EH (cell line): Measurements from ENCODE around the gene MEX3D.
A peak's percentile ranks its signal among the peaks of the same experiment; 100 is the strongest.
"Not testable (repeated sequence)": the region's sequence is repeated elsewhere in the genome, so short reads cannot be mapped to it uniquely, and the experiment has no call there.

Experiments used
- DNase-seq: peaks from one replicate; pipeline ENCODE4 v3.0.0-alpha.2; 2015; ENCODE audit warnings: low read depth

Gene MEX3D

DNA sequence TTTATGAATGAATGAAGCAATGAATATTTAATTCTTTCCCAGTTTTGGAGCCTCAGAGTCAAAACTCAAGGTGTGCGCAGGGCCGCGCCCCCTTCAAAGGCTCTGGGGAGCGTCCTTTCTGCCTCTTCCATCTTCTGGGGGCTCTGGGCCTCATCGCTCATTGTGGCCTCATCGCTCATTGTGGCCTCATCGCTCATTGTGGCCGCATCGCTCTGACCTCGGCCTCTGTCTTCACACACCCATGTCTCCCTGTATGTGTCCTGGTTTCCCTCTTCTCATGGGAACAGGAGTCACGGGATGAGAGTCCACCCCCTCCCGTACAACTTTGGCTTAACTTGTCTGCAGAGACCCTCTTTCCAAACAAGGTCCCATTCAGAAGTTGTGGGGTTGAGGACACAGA, 3.2 kb upstream of the MEX3D start:
- no peak for DNase-seq

DNA sequence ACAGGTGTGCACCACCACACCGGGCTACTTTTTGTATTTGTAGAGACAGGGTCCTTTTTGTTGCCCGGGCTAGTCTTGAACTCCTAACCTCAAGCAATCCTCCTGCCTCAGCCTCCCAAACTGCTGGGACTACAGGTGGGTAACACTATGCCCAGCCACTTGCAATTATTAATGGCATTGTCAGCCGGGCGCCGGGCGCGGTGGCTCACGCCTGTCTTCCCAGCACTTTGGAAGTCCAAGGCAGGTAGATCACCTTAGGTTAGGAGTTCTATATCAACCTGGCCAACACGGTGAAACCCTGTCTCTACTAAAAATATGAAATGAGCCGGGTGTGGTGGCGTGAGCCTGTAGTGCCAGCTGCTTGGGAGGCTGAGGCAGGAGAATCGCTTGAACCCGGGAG, 2.7 kb upstream of the MEX3D start:
- no peak for DNase-seq

DNA sequence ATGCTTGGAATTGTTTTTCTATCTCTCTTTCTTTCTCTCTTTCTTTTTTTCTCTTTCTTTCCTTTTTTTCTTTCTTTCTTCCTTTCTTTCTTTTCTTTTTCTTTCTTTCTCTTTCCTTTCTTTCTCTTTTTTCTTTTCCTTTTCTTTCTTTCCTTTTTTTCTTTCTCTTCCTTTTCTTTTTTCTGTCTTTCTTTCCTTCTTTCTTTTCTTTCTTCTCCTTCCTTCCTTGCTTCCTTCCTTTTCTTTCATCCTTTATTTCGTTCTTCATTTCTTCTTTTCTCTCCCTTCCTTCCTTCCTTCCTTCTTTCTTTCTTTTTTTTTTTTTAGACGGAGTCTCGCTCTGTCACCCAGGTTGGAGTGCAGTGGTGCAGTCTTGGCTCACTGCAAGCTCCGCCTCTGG, 1.9 kb upstream of the MEX3D start:
- DNase-seq, result no peak

DNA sequence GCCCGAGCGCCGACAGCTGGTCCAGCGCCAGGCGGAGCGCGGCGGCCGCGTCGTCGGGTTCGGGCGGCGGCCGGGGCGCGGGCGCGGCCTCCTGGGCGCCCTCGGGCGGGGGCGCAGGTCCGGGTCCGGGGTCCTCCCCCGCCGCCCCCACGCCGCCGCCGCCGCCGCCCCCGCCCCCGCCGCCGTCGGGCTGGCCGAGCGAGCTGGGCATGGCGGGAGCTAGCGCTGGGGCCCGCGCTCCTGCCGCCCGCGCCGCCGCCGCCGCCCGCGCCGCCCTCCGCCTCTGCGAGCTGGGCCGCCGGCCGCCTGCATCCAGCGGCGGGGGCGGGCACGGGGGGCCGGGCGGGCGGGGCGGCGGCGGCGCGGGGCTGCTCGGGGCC, 287 bp downstream of the MEX3D start:
- no peak for DNase-seq

DNA sequence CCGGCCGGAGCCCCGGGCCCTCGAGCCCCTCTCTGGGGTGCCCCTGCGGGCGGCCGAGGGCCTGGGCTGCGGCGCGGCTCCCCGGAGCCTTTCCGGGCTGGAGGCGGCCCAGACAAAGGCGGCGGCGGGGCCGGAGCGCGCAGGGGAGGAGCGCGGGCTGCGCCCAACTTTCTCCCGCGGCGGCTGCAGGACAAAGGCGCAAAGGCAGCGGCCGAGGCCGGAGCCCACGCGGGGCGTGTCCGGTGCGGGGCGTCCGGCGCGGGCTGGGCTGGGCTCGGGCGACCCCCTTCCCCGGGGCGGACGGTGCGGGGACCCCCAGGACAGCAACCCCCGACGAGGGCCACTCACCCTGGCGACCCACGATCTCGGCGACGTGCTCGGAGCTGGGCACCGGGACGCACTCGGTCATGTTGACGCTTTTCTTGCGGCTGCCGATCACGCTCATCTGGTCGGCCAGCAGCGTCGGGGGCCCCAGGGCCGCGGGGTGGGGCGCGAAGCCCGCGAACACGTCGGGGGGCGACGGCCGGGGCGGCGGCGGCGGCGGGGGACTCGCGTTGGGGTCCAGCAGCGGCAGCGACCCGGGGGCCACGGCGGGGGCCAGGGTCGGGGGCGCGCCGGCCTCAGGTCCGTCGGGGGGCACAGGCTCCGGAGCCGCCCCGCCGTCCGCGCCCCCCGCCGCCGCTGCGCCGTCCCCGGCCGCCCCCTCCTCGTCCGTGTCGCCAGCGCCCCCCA, 843 bp downstream of the MEX3D start:
- DNase-seq, result no peak

DNA sequence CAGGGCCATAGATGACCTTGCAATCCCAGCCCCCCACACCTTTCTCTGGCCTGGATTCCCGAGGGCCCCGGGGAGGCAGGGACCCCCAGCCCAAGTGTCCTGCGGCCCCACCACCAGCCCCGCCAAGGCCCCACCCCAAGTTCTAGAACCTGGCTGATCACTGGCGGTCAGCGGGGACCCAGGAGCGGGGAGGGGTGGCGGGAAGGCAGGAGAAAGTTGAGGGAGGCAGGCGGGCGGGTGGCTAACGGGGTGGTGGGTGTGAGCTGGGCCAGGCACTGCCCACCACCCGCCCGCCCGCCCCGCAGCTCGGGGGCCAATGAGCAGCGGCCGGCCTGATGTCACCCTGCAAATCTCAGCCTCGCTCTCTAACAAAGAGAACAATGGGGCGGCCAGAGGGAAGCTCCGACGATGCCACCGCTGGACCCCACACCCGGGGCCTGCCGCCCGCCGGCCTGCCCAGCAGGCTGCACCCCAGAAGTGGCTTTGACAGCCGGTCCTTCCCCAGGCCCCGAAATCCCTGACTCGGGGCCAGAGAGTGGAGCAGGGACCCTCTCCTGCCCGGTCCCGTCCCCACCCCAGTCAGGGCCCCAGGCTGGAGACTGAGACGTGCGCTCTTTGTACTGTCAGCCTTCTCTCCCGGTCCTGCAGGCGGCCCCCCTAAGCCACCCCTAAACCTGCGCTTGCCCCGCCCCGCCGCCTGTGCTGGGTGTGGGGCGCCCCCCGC, 1.6 kb downstream of the MEX3D start:
- DNase-seq, result peak; percentile 89

DNA sequence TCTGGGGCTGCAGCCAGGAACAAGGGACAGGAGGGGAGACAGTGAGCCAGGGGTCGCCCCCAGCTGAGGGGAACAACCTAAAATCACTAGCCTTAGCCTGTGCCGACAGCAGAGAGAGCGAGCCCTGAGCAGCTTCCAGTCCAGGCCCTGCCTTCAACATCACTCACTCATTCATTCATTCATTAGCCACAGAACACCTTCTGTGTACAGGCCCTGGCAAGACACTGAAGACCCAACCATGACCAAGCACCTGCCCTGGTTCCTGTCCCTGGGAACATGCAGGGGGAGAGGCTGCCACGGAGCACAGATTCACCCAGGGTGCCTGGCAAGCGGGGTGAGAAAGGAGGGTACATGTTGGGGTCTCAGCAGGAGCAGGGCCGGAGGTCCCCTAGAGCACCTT, 4.9 kb downstream of the MEX3D start:
- DNase-seq, result no peak

DNA sequence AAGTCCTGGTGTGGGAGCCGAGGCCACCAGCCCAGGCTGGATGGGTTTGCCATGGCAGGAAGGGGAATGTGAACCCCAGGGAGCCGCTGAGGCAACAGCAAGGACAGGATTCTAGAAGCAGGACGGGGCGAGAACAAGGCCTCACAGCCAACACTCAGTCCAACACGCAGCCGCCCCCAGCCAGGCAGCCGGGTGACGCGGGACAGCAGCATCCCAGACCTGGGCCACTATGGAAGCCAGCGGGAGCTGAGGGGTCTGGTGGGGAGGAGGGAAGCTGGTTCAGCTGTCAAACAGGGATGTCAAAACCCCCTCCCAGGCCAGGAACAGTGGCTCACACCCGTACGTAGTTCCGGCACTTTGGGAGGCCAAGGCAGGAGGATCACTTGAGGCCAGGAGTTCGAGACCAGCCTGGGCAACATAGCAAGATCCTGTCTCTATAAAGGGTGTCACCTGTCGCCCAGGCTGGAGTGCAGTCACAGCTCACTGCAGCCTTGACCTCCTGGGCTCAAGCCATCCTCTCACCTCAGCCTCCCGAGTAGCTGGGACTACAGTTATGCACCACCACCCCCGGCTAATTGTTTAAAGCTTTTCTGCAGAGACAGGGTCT, 6.8 kb downstream of the MEX3D start:
- DNase-seq, result no peak

DNA sequence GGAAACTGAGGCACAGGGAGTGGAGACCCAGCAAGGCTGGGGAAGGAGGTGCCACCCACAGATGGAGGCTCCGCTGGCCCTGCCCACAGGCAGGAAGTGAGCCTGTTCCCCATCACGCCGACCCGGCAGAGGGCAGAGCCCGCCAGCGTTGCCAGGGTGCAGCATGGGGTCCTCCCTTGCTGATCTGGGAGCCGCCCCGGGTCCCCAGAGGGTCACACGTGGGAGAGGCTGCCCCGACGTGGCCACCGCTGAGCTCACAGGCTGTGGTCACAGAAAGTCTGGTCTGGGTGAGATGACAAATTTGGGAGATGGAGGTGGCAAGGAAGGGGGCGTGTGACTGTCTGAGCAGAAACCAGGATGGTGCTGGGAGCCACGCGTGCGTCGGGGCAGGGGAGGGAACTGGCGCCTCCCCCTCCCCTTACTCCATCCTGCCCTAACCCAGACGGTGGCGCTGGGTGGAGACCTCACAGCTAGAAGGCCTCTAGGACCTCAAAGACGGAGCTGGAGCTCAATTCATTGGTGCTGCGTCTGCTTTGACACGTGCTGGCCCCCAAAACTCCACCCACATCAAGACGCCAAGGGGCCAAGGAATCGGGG, 7.7 kb downstream of the MEX3D start:
- no peak for DNase-seq

DNA sequence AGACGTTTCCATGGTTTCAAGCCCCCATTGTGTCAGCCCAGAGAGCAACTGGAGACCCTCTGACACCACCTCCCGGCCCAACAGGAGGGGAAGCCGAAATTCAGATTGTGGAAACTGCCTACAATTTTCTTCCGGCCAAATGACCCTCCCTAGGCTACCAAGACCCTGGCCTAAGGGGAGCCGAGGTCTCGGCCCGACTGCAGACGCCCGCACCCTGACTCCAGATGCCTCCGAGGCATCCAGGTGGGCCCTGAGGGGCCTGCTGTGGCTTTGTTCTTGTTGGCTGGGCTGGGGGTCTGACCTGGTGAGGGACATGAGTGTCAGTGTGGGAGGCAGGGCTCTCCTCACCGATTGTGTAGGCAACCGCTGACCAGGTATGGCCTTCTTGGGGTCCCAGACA, 9.6 kb downstream of the MEX3D start:
- no peak for DNase-seq

DNA sequence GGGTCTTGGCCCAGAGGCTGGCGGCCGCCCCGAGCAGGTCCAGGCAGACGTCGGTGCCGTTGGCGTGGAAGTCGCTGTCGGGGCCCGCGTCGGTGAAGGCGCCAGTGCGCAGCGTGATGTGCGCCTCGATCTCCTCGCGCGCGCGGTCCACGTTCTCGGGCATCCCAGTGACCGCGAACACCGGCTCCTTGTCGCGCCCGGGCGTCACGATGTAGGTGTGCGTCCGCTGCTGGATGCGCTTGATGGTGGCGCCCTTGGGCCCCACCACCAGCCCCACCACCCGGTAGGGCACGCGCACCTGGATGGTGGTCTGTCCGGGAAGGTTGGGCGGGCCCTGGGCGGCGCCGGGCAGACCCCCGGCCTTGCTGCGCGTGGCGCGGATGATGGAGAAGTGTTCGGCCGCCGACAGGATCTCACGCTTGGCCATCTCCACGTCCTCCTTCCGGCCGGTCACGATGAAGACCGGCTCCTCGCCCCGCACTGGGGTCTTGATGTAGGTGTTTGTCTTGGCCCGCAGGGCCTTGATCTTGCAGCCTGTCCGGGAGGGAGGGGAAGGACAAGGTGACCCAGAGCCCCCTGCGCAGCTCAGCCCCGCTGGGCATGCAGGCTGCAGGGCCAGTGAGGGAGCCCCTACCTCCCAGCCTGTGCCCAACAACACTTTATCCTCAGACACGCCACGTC, 11.6 kb downstream of the MEX3D start:
- no peak for DNase-seq

DNA sequence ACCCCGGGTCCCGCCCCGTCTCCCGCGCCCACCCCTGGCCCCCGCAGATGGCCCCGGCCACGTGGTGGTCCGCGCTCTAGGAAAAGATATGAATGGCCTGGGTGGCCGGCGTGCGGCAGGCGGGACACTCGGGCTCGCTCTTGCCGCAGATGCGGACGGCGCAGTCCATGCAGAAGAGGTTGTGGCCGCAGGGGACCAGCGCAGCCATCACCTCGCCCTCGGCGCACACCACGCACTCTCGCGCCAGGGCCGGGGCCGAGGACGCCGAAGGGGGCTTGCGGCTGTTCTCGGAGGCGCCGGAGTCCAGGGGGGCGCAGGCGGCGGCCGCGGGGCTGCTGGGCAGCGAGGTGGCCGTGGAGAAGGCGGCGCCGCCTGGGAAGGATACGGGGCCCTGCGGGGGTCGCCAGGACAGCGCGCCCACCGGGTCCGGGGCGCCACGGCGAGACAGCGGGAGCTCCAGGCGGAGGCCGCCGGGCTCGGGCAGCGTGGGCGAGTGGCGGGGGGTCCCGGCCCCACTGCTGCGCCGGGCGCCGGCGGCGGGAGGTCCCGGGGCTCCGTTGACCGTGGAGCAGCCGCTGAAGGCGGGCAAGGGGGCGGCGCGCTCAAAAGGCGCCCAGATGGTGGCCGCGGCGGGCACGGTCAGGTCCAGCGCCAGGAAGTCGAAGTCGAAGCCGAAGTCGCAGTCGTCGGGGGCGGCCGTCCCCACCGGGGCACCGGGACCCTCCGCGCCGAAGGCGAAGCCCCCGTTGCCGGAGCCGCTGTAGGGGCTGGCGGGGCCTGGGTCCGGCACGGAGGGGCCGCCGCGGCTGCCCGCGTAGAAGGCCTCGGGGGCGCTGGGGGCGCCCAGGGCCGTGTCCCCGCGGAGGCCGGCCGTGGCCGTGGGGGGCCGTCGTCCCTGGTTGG, 12.4 kb downstream of the MEX3D start:
- DNase-seq, result no peak

DNA sequence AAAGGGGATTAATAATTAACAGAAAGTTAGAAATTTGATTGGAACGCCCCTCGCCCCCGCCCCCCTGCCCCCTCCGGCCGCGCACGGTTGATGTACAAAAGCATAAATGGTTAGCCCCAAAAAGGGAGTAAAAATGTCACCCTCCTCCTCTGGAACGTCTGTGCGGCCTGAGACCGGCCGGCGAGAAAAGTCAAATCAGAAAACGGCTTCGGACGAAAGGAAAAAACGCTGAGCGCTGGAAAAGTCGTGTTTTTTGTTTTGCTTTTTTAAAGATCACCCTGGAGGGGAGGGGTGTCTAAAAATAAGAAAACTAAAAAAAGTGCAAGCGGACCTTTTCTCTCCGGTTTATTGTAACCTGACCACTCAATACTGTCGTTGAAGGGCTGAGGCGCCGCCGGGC, 13.2 kb downstream of the MEX3D start:
- DNase-seq, result no peak

DNA sequence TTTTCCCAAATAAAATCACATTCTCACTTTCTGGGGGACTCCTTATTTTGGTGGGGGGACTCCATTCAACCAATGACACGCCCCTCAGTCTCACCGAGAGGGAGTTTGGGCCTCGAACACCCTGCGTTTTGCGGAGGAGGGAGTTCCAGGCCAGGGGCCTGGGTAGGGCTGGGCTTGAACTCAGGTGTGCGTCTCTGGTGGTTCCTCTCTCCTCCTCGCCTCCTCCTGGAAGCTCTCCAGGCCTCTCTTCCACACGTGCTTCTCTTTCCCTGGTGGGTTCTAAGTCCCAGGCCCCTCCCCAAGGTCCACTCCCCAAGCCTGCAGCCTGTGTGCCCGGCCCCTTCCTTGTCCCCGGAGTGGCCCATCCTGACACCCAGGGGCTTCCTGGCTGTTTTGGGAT, 14.7 kb downstream of the MEX3D start:
- no peak for DNase-seq

DNA sequence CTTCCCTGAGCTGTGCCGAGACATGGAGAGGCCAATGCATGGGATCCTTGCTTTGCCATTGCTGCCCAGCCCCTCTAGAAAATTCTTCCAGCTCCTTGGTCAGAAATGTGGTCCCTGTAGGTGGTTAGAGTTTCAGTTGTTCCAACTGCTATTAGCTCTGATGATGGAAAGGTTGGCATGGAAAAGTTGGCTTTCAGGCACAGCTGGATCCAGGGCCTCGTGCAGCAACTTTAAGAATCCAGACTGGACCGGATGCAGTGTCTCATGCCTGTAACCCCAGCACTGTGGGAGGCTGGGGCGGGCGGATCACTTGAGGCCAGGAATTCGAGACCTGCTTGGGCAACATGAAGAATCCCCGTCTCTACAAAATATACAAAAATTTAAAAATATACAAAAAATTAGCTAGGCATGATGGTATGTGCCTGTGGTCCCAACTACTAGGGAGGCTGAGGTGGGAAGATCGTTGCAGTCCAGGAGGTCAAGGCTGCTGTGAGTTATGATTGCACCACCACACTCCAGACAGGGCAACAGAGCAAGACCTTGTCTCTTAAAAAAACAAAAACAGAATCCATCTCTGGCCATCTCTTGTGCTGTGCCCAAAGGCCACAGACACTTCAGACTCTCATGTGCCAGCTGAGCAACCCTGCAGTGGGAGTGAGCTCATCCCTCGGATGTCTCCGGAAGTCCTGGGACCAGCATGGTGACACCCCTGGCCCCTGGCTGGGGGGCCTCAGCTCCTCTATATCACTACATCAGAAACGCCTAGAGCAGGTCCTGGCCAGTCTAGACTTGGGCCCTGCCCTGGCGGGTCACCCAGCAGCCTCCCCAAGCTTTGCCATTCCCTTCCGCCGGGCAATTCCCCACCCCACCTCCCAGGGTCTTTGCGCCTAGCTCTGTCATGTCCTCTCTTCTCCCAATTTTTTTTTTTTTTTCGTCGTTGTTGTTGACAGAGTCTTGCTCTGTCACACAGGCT, 16.8 kb downstream of the MEX3D start:
- peak; percentile 9 for DNase-seq

DNA sequence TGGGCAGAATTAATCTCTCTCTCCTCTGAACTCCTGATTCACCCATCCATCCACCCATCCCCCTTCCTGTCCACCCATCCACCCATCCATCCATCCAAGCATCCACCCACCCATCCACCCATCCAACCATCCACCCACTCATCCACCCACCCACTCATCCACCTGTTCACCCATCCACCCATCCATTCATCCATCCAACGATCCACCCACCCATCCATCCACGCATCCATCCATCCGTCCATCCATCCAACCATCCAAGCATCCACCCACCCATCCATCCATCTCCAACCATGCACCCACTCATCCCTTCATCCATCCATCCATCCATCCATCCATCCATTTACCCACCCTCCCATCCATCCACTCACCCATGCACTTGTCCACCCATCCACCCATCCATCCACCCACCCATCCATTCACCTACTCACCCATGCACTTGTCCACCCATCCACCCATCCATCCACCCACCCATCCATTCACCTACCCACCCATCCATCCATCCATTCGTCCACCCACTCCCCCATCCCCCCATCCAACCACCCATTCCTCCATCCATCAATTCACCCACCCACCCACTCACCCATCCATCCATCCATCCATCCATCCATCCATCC, 18.7 kb downstream of the MEX3D start:
- no peak for DNase-seq

DNA sequence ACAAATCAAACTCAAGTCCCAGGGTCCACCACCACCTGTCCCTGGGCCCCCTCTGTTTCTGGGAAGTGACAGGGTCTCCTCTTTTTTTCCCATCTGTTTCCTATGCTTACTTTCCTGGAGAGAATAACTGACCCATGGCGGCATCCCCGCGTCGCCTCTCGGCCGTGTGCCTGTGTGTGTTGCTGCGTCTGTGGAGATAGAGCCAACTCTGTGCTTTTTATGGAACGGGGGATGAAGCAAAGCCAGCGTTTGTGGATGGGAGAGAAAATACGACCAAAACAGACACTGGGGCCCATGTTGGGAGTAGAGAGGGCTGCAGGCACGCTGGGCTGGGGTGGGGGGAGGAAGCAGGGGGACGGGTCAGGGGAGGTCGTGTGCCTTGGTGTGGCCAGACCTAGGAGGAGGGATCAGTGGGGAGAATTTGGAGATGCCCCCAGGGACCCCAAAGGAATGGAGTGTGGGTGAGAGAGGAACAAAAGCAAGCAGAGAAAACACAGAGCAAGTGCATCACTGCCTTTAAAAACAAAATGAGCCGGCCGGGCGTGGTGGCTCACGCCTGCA, 27.7 kb downstream of the MEX3D start:
- no peak for DNase-seq

DNA sequence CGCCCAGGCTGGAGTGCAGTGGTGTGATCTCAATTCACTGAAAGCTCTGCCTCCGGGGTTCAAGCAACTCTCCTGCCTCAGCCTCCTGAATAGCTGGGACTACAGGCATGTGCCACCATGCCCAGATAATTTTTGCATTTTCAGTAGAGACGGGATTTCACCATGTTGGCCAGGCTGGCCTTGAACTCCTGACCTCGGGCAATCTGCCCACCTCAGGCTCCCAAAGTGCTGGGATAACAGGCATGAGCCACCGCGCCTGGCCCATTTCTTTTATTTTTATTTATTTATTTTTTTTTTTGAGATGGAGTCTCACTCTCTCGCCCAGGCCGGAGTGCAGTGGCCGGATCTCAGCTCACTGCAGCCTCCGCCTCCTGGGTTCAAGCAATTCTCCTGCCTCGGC, 28.4 kb downstream of the MEX3D start:
- not testable (repeated sequence) for DNase-seq

DNA sequence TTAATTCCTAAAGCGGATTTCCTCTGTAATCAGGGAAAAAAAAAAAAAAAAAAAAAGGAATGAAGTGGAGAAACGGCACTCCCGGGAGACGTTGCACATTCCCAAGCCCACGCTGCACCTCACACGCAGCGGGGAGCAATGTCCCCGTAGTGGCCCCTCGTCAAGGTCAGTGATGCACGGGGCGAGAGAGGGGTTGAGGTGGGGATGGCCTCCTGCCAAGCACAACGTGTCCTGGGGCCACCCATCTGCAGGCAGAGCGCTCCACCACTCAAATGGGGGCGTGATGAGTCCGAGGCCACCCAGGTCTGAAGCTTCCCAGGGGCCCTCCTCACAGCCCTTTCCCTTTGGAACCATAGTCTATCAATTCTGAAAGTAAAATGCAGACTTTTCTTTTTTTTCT, 29.1 kb downstream of the MEX3D start:
- DNase-seq, result peak; percentile 22
